NCI-H2227 (cell line): ENCODE measurements around the gene TMEM242.
"Not testable (repeated sequence)": the region's sequence is repeated elsewhere in the genome, so short reads cannot be mapped to it uniquely, and the experiment has no call there.

Source experiments
- DNase-seq: peaks from one replicate; lab custom pipeline; 2025; ENCODE audit not compliant: unreplicated experiment; lab: John Stamatoyannopoulos, UW

TMEM242 gene

DNA sequence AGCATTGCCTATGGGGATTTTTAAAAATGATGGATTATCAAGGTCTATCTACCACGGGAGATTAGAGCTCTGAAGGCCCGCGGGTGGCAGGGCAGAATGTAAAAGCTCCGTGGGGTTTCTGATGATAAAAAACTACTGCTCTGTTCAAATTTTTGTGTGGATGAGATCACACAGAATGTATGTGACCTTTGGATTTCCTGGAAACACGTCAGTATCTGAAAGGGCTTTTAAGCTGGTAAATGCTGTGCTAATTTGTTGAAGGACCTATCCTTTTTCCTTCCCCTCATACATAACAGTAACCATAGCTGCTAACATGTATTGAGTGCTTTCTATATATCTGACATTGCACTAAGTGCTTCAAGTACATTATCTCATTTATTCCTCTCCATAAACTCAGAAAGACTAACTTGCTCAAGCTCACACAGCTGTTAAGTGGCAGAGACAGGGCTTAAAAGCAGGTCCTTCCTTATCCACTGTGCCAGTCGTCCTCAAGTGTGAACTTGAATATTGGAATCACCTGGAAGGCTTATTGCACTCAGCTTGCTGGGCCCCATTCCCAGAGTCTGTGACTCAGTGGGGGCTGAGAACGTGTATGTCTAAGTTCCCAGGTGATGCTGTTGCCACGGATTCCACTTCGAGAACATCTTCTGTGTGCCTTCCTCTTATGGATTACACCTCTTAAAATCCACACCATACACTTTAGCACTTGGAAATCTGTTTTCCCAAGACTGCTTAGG lies 1.9 kb upstream of the TMEM242 start:
- no peak for DNase-seq

DNA sequence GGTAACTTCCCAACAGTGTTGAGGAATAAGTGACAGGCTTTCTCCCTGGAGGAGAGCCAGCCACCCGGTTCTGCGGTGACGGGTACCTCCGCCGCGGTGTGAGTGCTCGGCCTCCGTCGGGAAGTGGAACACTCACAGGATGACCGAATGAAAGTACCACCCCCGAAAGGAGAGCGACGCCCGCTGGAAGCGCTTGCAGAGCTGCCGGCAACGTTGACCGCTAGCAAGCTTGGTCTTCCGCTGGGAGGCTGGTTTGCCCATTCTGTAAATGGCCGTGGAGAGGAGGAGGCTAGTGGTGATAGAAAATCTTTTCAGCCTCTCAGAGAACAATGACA lies 614 bp upstream of the TMEM242 start:
- no peak for DNase-seq

DNA sequence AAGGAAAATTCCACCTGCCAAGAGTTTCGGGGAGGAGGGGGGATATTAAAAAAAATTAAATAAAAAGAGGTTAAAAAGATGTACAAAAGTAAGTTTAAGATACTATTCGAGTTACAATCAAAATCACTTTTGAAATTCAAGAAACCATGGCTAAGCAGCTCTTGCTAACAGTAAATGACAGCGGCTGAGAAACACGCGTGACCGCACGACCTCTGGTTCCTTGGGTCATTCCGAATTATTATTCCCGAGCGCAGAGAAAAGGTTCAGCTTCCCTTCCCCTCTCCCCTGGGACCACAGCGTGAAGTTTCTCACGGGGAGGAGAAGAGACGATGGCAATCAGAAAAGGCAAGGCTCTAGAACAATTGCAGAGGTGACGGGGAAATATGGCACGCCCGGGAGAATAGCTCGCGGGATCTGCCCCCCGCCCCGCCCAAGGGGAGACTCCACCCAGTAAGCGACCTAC lies 496 bp downstream of the TMEM242 start:
- DNase-seq, result no peak

DNA sequence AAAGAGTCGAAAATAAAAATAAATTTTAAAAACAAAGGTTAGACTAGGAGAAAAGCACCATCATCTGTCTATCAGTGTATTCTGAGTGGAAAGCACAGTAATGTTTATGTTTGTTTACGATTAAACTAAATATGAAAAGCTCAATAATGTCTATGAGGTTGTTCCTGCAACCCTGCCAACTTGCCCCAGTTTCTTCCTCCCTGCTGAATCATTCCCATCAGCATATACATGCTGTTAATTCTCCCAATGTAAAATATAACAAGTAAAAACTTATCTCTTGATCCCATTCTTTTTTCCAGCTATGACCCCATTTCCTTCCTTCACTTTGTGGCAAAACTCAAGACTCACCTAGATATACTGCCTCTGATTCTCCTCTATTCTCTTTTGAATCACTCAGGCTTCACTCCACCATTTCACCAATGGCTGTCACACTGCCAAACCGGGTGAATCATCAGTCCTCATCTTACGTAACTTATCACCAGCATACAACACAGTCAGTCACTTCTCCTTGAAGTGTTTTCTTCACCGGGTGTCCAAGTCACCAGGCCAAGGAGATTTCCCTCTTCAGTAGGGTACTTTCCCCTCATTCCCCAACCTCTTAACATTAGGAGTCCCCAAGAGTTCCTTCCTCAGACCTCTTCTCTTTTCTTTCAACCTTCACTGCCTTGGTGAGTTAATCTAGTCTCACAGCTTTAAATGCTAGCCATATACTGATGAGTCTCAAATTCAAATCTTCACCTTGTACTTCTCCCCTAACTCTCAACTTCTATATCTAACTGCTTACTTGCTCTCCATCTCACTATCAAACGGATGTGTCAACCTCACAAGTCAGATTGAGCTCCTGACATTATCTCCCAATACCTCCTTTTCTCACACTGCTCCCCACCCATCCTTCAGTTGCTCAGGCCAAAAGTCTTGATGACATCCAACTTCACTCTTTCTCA lies 6.2 kb downstream of the TMEM242 start:
- no peak for DNase-seq

DNA sequence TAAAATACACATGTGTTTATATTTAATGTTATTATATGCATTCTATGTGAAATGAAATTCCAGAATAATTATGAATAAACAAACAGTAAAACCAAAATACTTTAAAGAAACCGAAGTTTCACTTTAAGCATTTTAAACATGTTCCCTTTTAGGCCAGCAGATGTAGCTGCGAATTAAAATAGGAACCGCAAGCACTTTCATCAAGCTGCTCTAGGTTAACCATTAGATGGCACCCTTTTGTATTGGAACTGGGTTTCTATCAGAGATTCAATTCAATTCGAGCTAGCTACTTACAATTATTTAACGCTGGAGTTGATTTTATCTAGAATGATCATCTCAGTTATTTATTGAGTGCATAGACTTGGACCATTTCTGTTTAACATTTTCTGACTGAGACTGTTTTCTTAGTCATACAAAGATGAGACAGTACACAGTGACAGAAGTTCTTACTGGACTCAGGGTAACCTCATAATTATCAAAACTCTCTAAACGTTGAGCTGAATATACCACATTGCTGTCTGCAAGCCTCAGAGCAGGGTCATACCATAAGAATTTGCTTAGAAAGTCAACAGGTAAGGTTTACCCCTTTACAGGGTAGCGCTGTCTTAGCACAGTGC lies 8.5 kb downstream of the TMEM242 start:
- DNase-seq, result no peak

DNA sequence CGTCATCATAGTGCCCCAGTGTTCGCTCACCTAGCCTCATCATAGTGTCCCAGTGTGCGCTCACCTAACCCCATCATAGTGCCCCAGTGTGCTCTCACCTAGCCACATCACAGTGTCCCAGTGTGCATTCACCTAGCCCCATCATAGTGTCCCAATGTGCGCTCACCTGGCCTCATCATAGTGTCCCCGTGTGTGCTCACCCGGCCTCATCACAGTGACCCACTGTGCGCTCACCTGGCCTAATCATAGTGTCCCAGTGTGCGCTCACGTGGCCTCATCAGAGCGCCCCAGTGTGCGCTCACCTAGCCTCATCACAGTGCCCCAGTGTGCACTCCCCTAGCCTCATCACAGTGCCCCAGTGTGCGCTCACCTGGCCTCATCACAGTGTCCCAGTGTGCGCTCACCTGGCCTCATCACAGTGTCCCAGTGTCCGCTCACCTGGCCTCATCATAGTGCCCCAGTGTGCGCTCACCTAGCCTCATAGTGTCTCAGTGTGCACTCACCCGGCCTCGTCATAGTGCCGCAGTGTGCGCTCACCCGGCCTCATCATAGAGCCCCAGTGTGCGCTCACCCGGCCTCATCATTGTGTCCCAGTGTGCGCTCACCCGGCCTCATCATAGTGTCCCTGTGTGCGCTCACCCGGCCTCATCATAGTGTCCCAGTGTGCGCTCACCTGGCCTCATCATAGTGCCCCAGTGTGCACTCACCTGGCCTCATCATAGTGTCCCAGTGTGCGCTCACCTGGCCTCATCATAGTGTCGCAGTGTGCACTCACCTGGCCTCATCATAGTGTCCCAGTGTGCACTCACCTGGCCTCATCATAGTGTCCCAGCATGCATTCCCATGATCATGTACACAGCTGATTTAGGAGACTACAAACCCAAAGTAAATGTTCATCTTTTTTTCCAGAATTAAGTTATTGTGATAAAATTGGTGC lies 9.5 kb downstream of the TMEM242 start:
- no peak for DNase-seq

DNA sequence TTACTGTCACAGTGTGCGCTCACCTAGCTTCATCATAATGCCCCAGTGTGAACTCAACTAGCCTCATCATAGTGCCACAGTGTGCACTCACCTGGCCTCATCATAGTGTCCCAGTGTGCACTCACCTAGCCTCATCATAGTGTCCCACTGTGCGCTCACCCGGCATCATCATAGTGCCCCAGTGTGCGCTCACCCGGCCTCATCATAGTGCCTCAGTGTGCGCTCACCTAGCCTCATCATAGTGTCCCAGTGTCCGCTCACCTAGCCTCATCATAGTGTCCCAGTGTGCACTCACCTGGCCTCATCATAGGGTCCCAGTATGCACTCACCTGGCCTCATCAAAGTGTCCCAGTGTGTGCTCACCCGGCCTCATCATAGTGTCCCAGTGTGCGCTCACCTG lies 10.6 kb downstream of the TMEM242 start:
- DNase-seq, result no peak

DNA sequence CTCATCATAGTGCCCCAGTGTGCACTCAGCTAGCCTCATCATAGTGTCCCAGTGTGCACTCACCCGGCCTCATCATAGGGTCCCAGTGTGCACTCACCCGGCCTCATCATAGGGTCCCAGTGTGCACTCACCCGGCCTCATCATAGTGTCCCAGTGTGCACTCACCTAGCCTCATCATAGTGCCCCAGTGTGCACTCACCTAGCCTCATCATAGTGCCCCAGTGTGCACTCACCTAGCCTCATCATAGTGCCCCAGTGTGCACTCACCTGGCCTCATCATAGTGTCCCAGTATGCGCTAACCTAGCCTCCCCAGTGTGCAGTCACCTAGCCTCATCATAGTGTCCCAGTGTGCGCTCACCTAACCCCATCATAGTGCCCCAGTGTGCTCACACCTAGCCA lies 12.6 kb downstream of the TMEM242 start:
- DNase-seq, result not testable (repeated sequence)

DNA sequence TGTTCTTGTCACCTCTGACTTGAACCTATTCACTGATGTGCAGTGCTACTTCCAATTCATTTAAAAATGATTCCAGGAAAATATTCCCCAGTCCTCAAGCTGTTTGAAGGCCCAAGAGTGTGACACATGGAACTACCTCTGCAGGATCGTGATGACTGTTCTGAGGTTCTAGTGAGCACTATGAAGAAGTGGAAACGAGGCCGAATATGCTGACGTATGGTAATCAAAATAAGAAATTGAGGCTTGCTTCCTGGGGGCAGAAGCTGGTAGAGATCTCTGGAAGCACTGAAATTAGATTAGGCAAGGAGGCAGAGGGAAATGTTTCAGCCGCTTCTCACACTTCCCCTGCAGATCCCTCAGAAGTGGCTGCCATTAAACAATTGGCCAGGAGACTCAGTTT lies 15.7 kb downstream of the TMEM242 start:
- DNase-seq, result no peak

DNA sequence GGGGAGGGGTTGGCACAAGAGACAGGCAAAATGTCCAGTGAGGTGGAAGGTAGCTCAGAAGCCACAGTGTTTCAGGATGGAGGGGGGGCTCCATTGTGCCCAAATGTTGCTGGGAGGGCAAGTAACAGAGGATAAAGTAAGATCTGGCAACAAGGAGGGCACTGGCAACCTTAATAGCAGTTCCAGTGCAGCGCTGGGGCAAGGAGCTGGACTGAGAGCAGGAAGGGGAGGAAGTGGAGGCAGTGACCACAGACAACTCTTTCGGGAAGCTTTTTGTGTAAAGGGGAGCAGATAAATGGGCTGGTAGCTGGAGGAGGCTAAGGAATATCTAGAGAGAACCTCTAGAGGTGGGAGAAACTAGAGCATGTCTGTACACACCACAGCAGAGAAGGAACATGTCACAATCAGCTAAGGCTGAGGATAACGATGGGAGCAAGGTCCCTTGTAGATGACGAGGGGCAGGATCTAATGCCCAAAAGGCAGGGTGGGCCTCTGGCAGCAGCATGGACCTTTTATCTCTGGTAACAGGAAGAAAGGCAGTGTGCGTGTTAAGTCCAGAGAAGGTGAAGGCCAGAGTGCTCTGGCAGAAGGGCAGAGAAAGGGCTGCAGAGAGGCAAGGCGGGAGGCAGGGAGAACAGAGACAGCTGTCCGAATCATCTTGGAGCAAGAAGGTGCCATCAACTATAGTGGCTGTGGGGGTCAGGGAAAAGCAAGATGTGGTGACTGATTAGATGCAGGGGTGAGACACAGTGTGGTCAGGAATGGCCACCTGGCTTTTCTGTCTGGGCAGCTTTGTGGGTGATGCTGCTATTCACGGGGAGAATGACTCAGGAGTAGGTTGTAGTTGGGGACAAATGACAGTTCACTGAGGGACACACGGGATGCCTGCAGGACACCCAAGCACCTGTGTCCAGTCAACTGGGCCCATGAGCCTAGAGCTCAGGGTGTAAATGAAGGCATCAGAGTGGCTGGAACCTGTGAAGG lies 17.4 kb downstream of the TMEM242 start:
- DNase-seq, result no peak

DNA sequence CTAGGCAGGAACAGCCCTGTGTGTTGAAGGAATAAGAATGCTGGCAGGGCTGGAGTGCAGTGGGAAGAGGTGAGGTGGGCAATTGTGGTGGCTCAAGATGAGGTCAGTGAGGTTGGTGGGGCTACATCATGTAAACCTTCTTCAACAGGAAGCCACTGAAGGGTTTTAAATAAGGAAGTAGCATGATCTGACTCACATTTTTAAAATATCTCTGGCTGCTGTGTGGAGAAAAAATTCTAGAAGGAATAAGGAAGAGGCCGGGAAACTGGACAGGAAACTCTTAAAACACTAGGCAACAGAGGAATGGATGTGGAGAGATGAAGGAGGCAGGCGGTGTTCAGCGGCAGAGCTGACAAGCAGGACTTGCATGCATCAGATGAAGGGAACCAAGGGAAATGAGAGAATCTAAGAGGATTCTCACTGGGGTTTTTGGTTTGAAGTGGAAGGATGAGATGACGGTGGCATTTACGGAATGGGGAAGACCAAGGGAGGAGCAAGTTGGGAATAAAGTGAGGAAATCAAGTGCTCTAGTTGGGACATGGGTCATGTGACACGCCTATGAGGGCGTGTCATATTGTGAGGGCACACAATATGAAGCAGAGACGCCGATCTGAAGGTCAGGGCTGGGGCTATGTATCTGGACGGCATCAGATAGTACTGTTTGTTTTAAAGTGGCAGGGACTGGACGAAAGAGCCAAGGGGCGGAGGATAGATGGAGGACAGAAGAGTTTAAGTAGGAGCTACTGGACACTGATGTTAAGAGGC lies 18.2 kb downstream of the TMEM242 start:
- DNase-seq, result no peak

DNA sequence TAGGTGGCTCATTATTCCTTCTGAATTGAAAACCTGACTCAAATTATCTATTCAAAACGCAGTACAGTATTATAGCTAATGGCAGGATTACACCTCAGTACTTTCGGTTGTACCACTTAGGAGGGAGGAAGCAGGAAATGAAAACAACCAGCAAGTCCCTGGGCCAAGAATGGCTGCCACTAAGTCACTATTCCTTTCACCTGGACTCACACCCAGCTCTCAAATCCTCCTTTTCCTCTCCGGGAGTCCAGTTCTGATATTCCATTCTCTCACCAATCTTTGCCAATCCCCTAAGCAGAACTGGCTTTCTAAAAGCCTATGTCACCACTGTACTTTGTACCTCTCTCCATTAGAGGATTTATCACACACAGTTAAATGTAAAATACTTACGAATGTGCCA lies 20.6 kb downstream of the TMEM242 start:
- no peak for DNase-seq

DNA sequence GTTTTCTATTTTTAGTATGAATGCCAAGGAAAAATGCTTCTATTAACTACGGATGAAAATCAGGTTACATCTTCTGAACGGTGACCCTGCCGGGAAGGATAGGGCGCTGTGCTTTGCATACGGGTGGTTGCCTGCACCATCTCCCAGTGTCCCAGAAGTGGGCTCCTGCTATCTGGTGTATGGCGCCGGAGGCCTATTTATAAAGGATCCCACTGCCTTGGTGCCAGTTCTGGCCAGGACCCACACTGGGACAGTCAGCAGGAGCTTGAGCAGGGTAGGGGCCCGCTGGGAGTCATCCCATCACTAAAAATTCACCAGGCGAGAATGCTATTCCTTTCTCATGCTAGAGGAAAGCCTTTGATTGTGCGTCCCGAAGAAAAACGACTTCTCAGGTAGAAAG lies 22.9 kb downstream of the TMEM242 start:
- DNase-seq, result no peak

DNA sequence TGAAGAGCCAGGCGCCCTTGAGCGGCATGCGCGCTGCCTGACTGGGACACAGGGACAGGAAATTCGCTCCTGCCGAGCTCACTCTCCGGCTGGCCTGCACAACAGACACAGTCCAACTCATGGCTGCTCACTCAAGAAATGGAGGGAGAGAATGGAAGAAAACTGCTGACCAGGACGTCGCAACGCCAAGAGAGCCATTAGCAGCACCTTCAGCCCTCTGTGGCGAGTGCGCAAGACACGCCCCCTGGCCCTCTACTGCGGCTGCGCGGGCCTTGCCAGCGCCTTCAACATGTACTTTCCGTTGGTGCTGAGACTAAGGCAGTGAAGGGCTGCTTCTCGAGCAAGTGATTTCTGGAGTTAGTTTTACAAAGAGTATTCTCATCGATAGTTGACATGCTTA lies 23.3 kb downstream of the TMEM242 start:
- no peak for DNase-seq

DNA sequence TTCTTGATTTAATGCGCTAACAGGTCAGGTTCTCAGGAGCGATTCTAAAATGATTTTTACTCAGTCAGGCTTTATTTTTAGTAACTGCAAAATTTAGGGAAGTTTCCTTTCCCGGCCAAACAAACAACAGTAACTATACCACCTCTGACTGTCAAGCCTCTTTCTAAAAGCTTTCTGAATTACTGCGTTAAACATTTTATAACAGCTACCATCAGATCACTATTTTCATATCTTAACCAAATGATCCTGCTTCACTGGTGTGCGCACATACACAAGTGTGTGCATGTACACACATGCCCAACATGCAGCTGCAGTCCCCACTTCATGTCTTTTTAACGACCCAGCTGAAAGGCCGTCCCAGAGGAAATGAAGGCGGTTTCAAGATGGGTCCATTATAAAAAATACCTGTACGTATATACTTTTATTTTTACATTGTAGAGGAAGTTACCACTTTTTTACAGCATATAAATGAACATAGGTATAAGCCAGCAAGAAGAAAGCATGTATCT lies 25.0 kb downstream of the TMEM242 start:
- DNase-seq, result no peak

DNA sequence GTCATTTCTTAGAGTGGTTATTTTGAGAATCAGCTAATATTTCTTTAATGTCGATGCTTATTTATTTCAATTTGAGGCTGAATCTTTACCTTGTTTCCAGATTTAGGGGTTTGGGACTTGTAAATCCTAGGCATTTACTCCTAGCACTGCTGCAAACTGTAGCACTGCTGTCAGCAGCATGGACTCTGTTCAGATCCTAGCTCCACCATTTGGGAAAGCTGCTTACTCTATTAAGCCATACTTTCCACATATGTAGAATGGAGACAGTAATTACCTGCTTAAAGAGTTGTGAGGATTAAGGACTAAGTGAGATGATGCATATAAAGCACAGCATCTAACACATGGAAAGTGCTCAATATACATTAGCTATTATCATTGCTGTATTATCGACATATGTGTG lies 28.7 kb downstream of the TMEM242 start:
- DNase-seq, result no peak

DNA sequence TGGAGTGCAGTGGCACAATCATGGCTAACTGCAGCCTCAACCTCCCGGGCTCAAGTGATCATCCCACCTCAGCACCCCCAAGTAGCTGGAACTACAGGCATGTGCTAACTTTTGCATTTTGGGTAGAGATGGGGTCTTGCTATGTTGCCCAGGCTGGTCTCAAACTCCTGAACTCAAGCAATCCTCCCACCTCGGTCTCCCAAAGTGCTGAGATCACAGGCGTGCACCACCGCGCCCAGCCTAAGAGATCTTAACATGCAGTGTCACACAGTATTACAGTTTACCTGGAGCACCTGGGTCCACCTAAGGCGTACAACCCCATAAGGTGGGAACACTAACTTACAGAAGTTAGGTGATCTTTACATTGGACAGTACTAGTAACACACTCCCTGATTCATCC lies 29.5 kb downstream of the TMEM242 start:
- DNase-seq, result no peak

DNA sequence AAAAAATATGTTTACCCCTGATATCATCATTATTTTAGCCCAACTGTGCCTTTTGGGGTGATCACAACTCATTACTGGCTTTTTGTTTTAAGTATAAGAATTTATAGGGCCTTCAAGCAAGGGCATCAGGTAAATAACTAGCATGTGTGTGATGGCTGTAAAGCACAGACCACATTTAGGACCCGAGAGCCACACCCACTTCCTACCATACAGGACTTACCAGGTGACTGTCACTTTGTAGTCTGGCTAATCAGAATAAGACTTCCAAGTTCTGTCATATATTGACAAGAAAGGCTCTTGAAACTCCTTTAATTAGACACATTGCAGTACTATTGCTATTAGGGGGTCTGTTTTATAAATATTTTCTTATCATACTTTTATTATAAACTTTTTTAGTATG lies 31.1 kb downstream of the TMEM242 start:
- DNase-seq, result no peak

DNA sequence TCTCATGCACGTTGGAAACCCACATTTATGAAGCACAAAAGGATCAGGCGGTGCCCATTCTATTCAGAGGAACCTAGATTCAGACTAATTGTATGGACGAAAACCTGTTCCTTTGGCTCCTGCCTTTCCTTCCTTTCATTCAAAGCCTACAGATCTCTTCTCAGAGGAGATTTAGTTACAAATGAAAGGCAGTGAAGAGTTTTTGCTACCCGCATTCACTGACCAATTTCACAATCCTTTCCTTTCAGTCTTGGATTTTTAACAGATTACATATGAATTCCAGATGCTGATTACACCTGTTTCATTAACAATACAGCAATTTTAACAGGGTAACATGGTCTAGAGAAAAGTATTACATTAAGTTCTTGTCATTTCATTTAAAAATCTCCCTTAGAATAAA lies 32.0 kb downstream of the TMEM242 start:
- no peak for DNase-seq
